Measurements from ENCODE around the gene ACAD9.
"Not testable (repeated sequence)": the region's sequence is repeated elsewhere in the genome, so short reads cannot be mapped to it uniquely, and the experiment has no call there.

Gene ACAD9

DNA sequence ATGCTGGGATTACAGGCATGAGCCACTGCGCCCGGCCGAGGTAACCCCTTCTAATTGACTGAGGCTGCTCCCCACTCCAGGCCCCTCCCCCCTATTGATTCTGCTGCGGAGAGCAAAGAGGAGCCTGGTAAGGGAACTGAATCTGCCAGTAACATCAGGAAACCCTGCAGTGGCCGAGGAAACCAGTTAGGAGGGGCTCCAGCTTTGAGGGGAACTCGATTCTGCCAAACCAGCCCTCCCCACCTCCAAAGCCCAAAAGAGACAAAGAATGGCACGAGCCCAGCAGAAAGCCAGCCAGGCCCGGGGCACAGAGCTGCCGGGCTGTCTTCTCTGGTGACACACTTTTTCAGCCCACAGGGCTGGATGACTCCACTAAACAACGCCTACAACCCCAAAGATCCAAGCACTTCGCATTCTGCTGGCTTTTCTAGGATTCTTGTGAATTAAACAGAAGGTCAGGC is 15.0 kb upstream of the ACAD9 start:
- Histone ChIP-seq H3K4me2 (ENCODE audit: low read length) (no peak overlapping the region), H3K9me3 (replicated peaks; ENCODE audit: low read length) (peaks cover 13% of the 10 kb centered on the region), H3K4me3 (ENCODE audit: low read length) (no peak overlapping the region), H3K9ac (ENCODE audit: low read depth, low read length) (no peak overlapping the region), H3K36me3 (ENCODE audit: insufficient read depth, low read length) (no peaks in the 10 kb centered on the region), H3K4me1 (ENCODE audit: control insufficient read depth, insufficient read depth, low read length) (peaks cover 9% of the 10 kb centered on the region), H3K27me3 (ENCODE audit: control insufficient read depth, insufficient read depth, low read length) (no peaks in the 10 kb centered on the region)

DNA sequence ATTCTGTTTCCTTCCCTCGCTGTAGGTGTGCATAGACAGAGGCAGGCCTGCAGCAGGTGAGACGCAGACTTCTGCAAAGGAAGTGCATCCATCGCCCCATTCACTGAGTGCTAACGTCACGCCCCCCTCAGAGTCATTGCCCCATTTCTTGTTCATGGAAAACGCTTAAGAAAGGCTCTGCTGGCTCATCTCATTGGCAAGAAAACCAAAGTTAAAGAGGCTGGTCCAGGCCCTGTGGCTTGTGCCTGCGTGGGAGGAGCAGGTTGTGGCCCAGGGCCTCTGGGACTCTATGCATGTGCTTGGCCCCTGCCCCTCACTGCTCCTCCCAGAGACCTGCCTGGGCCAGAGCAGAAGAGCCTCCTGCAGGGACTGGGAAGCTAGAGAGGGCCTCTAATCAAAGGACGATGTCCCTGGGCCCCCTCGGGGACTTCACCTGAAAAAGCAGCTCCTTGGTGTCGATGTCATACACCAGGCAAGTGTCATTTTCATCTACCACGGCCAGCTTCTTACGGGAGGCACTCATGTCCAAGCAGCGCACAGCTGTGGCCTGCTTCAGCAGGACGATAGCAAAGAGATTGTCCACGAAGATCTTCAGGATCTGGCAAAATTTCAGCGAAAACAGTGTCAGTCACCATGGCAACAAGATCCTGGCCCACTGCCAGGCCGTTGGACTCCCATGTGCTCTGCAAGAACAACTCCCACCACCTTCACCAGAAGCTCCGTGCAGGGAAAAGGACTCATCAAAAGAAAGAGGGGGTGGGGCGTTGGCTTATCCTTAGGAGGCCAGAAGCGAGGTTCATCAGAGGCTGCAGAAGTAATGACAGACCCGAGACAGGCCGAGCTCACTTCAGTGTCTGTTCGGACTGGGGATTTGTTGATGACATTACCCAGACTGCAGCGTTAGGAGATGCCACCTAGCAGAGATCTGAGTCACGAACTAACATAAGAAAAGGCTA is 14.3 kb upstream of the ACAD9 start:
- not testable (repeated sequence) for H3K36me3 ChIP-seq (ENCODE audit: insufficient read depth, low read length); H3K27me3 ChIP-seq (ENCODE audit: control insufficient read depth, insufficient read depth, low read length); H3K9me3 ChIP-seq (replicated peaks; ENCODE audit: low read length); H3K4me1 ChIP-seq (ENCODE audit: control insufficient read depth, insufficient read depth, low read length); H3K4me3 ChIP-seq (ENCODE audit: low read length); H3K4me2 ChIP-seq (ENCODE audit: low read length); H3K9ac ChIP-seq (ENCODE audit: low read depth, low read length)

DNA sequence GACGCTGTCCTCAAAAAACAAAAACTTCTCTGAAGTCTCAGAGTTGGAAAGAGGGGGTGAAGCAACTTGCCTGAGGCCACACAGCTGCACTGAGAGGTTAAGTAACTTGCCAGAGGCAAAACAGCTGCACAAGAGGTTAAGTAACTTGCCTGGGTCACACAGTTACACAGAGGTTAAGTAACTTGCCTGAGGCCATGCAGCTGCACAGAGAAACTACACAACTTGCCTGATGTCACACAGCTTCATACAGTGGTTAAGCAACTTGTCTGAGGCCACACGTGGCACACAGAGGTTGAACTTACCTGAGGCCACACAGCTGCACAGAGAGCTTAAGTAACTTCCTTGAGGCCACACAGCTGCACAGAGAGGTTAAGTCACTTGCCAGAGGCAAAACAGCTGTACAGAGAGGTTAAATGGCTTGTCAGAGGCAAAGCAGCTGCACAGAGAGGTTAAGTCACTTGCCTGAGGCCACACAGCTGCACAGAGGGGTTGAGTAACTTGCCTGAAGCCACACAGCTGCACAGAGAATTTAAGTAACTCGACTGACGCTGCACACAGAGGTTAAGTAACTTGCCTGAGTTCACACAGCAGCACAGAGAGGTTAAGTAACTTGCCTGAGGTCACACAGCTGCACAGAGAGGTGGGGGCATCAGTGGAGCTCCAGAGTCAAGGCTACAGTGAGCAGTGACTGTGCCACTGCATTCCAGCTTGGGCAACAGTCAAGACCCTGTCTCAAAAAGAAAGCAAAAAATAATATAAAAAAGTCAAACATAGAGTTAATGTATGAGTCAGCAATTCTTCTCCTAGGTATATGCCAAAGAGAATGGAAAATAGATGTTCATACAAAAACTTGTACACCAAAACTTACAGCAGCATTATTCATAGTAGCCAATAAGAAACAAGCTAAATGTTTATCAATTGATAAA is 12.0 kb upstream of the ACAD9 start:
- H3K27me3 ChIP-seq (ENCODE audit: control insufficient read depth, insufficient read depth, low read length), result no peaks in the 10 kb centered on the region
- H3K4me3 ChIP-seq (ENCODE audit: low read length), result no peak overlapping the region
- H3K4me1 ChIP-seq (ENCODE audit: control insufficient read depth, insufficient read depth, low read length), result peaks cover 9% of the 10 kb centered on the region
- H3K36me3 ChIP-seq (ENCODE audit: insufficient read depth, low read length), result no peaks in the 10 kb centered on the region
- no peaks in the 10 kb centered on the region for H3K9me3 ChIP-seq (replicated peaks; ENCODE audit: low read length)
- no peak overlapping the region for H3K9ac ChIP-seq (ENCODE audit: low read depth, low read length)
- no peak overlapping the region for H3K4me2 ChIP-seq (ENCODE audit: low read length)

DNA sequence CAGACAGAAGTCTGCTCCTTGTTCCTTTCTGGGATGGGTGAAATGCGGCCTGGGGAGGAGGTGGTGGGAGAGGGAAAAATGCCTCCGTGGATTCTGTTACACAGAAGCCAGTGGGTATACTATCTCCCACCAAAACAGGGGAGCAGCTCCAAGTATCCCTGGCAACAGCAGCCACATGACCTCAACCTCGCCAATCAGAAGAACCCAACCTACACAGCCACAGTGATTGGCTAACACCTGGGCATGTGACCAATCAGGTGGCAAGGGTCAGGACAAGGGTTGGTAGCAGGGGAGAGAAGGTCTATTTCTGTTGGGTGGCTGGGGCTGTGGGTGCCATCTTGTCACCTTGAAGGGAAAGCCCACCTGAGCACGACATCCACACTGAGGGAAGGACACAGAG is 9.1 kb upstream of the ACAD9 start:
- H3K9ac ChIP-seq (ENCODE audit: low read depth, low read length), result no peak overlapping the region
- no peak overlapping the region for H3K4me2 ChIP-seq (ENCODE audit: low read length)
- H3K4me1 ChIP-seq (ENCODE audit: control insufficient read depth, insufficient read depth, low read length), result no peaks in the 10 kb centered on the region
- H3K36me3 ChIP-seq (ENCODE audit: insufficient read depth, low read length), result no peaks in the 10 kb centered on the region
- H3K4me3 ChIP-seq (ENCODE audit: low read length), result no peak overlapping the region
- no peaks in the 10 kb centered on the region for H3K27me3 ChIP-seq (ENCODE audit: control insufficient read depth, insufficient read depth, low read length)
- no peaks in the 10 kb centered on the region for H3K9me3 ChIP-seq (replicated peaks; ENCODE audit: low read length)

DNA sequence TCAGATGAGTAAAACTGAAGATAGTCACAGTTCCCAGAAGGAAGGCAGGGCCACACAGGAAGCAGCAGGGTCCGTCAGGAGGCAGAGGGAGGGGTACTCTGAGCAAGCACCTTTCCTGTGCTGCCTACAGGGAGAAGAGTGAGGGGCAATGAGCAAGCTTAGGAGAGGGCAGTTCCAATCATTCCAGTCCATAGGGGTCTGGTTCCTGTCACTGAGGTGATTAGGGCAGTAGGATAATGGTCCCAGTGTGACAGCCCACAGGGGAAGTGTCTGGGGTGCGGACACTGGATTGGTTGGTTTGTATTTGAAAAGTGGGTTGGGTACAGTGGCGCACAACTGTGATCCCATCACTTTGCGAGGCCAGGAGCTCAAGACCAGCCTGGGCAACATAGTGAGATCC is 7.1 kb upstream of the ACAD9 start:
- Histone ChIP-seq H3K9me3 (replicated peaks; ENCODE audit: low read length) (no peaks in the 10 kb centered on the region), H3K27me3 (ENCODE audit: control insufficient read depth, insufficient read depth, low read length) (no peaks in the 10 kb centered on the region), H3K4me2 (ENCODE audit: low read length) (no peak overlapping the region), H3K36me3 (ENCODE audit: insufficient read depth, low read length) (no peaks in the 10 kb centered on the region), H3K9ac (ENCODE audit: low read depth, low read length) (no peak overlapping the region), H3K4me1 (ENCODE audit: control insufficient read depth, insufficient read depth, low read length) (no peaks in the 10 kb centered on the region), H3K4me3 (ENCODE audit: low read length) (no peak overlapping the region)

DNA sequence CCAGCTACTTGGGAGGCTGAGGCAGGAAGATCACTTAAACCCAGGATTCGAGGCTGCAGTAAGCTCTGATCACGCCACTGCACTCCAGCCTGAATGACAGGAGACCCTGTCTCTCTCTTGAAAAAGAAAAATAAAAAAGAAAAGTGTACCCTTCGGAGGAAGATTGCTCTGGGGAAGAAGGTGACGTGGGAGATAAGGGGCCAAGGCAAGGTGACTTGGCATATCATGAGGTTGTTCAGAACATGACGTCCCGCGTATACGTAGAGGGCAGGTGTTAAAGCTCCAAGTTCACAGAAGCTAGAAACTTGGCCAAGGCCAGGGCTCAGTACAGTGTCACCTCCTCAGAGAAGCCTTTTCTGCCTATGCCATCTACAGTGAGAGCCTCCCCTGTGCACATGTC is 6.7 kb upstream of the ACAD9 start:
- Histone ChIP-seq H3K4me2 (ENCODE audit: low read length) (no peak overlapping the region), H3K36me3 (ENCODE audit: insufficient read depth, low read length) (no peaks in the 10 kb centered on the region), H3K27me3 (ENCODE audit: control insufficient read depth, insufficient read depth, low read length) (no peaks in the 10 kb centered on the region), H3K4me1 (ENCODE audit: control insufficient read depth, insufficient read depth, low read length) (peaks cover under 1% of the 10 kb centered on the region), H3K4me3 (ENCODE audit: low read length) (no peak overlapping the region), H3K9ac (ENCODE audit: low read depth, low read length) (no peak overlapping the region), H3K9me3 (replicated peaks; ENCODE audit: low read length) (no peaks in the 10 kb centered on the region)

DNA sequence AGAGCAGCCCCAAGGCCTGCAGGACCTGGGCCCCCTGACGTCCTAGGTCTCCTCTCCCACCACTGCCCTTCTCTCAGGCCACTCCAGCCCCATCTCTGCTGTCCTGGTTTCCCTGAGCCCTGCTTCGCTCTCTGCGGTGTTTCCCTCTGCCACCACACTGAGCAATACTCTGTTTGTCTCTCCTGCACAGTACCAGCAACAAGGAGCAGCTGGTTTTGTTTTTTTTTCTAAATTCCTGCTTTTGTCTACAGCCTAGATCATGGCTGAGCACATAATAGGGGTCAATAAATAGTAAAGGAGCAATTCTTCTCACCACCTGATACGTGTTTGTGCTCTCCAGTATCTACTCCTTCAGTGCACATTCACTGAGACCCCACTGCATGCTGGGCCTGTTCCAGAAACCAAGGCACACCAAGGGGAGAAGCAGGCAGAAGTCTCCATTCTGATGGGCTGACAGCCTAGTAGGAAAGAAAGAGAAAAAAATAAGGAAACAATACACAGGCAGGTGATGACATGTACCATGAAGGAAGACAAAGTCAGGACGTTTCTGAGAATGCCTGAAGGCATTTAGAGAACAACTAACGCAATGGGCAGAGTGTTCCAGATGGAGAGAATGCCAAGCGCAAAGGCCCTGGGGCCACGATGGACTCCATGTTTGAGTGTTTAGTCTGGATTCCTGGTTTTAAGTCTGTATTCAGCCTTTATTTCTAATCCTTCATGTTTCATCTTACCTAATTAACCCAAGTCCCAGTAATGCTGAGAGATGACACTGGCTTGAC is 6.0 kb upstream of the ACAD9 start:
- Histone ChIP-seq H3K9ac (ENCODE audit: low read depth, low read length) (no peak overlapping the region), H3K4me3 (ENCODE audit: low read length) (no peak overlapping the region), H3K4me2 (ENCODE audit: low read length) (no peak overlapping the region), H3K27me3 (ENCODE audit: control insufficient read depth, insufficient read depth, low read length) (no peaks in the 10 kb centered on the region), H3K9me3 (replicated peaks; ENCODE audit: low read length) (no peaks in the 10 kb centered on the region), H3K4me1 (ENCODE audit: control insufficient read depth, insufficient read depth, low read length) (peaks cover 7% of the 10 kb centered on the region), H3K36me3 (ENCODE audit: insufficient read depth, low read length) (no peaks in the 10 kb centered on the region)

DNA sequence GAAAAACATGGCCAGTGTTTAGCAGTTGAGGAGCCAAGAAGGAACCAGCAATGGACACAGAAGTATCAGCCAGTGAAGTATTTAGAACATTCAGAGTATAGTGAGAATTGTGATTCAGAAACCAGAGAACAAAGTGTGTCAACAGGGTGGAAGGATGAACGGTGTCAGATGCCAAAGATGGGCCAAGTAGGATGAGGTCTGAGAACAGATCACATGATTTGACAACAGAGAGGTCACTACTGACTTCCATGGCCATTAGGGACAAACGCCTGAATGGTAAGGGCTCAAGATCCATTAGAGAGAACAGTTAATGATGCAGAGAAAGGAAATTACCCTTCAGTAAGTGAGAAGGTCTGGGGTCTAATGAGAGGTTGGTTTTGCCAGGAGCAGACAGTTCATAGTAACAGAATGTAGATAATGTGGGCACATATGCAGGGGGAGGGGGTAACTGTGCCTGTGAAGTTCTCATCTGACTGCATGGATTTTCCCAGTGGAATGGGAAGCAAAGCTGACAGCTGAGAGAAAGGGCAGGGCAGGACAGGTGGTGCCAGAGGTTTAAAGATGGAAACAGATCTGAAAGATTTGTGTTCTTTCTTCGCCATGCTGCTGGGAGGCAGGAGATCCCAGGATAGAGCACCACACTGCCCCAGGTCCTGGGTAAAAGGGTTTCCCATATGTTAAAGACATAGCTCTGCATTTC is 4.8 kb upstream of the ACAD9 start:
- no peak overlapping the region for H3K9ac ChIP-seq (ENCODE audit: low read depth, low read length)
- no peak overlapping the region for H3K4me2 ChIP-seq (ENCODE audit: low read length)
- peaks cover 11% of the 10 kb centered on the region for H3K4me1 ChIP-seq (ENCODE audit: control insufficient read depth, insufficient read depth, low read length)
- H3K27me3 ChIP-seq (ENCODE audit: control insufficient read depth, insufficient read depth, low read length), result no peaks in the 10 kb centered on the region
- no peak overlapping the region for H3K4me3 ChIP-seq (ENCODE audit: low read length)
- H3K9me3 ChIP-seq (replicated peaks; ENCODE audit: low read length), result no peaks in the 10 kb centered on the region
- H3K36me3 ChIP-seq (ENCODE audit: insufficient read depth, low read length), result no peaks in the 10 kb centered on the region

DNA sequence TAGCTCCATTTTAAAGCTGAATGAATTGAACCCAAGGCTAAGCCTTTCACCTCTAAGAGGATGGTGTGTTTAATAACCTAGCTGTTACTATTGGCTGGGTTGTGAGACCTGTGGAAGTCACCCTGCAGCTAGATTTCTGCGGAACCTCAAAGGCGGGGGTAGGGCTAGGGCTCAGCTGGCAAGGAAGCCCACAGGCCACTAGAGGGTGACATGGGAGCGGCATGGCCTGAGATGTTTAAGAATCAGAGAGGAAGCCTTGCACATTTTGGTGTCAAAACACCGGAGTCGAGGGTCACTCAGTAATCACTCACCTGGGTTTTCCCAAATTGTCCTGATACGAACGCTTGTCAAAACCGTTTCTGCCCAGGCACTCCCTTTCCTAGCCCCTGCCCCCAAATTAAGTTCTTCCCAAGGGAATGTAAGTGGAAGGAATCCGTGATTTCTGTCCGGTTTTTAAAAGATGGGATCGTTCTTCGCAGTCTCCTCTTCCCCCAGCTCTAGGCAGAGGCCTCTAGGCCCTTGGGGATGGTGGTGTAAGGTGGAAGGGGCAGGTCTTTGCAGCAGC is 3.8 kb upstream of the ACAD9 start:
- no peaks in the 10 kb centered on the region for H3K27me3 ChIP-seq (ENCODE audit: control insufficient read depth, insufficient read depth, low read length)
- peaks cover 17% of the 10 kb centered on the region for H3K4me1 ChIP-seq (ENCODE audit: control insufficient read depth, insufficient read depth, low read length)
- no peaks in the 10 kb centered on the region for H3K9me3 ChIP-seq (replicated peaks; ENCODE audit: low read length)
- H3K4me2 ChIP-seq (ENCODE audit: low read length), result no peak overlapping the region
- no peaks in the 10 kb centered on the region for H3K36me3 ChIP-seq (ENCODE audit: insufficient read depth, low read length)
- H3K4me3 ChIP-seq (ENCODE audit: low read length), result no peak overlapping the region
- H3K9ac ChIP-seq (ENCODE audit: low read depth, low read length), result no peak overlapping the region

DNA sequence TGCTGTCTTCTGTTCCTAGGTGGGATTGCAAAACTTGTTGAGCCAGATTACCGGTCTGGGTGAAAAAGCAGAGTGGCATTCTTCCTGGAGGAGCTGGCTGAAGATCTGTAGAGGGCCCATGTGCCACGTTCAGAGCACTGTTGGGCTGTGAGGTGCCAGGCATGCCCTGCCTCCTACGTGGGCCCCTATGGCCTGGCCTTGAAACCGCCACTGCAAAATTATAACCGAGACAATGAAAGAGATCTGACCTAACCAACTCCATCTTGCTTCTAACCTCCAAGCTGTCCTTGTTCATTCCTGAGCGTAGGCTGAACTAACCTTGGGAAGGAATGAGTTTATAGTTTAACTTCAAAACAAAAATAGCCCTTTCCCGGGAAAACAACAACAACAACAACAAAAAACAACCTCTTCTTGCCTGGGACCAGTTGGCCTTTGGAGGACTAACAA is 1.4 kb upstream of the ACAD9 start:
- Histone ChIP-seq H3K4me3 (ENCODE audit: low read length) (peak overlapping the region; percentile 90), H3K4me1 (ENCODE audit: control insufficient read depth, insufficient read depth, low read length) (peaks cover 25% of the 10 kb centered on the region), H3K9me3 (replicated peaks; ENCODE audit: low read length) (no peaks in the 10 kb centered on the region), H3K36me3 (ENCODE audit: insufficient read depth, low read length) (peaks cover 10% of the 10 kb centered on the region), H3K27me3 (ENCODE audit: control insufficient read depth, insufficient read depth, low read length) (no peaks in the 10 kb centered on the region), H3K4me2 (ENCODE audit: low read length) (peak overlapping the region; percentile 96), H3K9ac (ENCODE audit: low read depth, low read length) (peak overlapping the region; percentile 100)

Data from skeletal muscle satellite cell (primary cell).